SK-N-SH (cell line): Measurements from ENCODE around the gene KCND3. TPM values are rescaled to one million over a fixed set of nuclear protein-coding genes. Genes with fewer than 3 reads are reported as not detected.

Experiments used
- CTCF ChIA-PET: fragments of 300-600, 350-600 bp; formaldehyde crosslinking; extraction: SDS; loops from one replicate; lab custom pipeline; 2021; lab: Yijun Ruan, JAX
- POLR2A ChIA-PET: fragments of 350-600 bp; sonication (Branson Sonifier 250); formaldehyde crosslinking; extraction: SDS; loops from one replicate; lab custom pipeline; 2020; ENCODE audit warnings: antibody characterized with exemption, inconsistent platforms; lab: Yijun Ruan, JAX
- DNase-seq: peaks from one replicate; pipeline ENCODE4 v3.0.0; 2012
- H2AFZ ChIP-seq: fragments of 200-600 bp; sonication (generic); 2 replicates; pipeline ENCODE4 v1.8.1; 2016; ENCODE audit warnings: antibody characterized with exemption, mild to moderate bottlenecking, low read depth
- H3F3A ChIP-seq: fragments of 200-600 bp; sonication (generic); replicated peaks from 2 replicates; pipeline ENCODE3; 2016; ENCODE audit warnings: antibody characterized with exemption, mild to moderate bottlenecking; ENCODE audit not compliant: insufficient read depth
- H3K27ac ChIP-seq, 2 experiments: fragments of 200-500 bp in 1 of 2; fragments of 200-600 bp in 1 of 2; sonication (Bioruptor generic) in 1 of 2; sonication (generic), shearing (Covaris generic) in 1 of 2; 2 replicates each; pipeline versions ENCODE4 v1.5.1 to v1.6.1; 2014 to 2016; ENCODE audit warnings: low read depth in 2 of 2, inconsistent platforms in 1 of 2, low read length in 1 of 2, mild to moderate bottlenecking in 1 of 2, mixed read lengths in 1 of 2
- H3K27me3 ChIP-seq: fragments of 200-600 bp; sonication (generic), shearing (Covaris generic); 2 replicates; pipeline ENCODE4 v1.6.1; 2016; ENCODE audit warnings: mixed run types; ENCODE audit not compliant: insufficient read depth
- H3K36me3 ChIP-seq, 2 experiments: fragments of 200-500 bp in 1 of 2; fragments of 200-600 bp in 1 of 2; sonication (Bioruptor generic) in 1 of 2; sonication (generic) in 1 of 2; replicated peaks in 1 of 2; 2 replicates each; pipeline versions ENCODE3 to v1.5.1; 2014 to 2016; ENCODE audit warnings: low read length in 1 of 2, mild to moderate bottlenecking in 1 of 2; ENCODE audit not compliant: insufficient read depth in 2 of 2, control insufficient read depth in 1 of 2
- H3K4me1 ChIP-seq, 2 experiments: fragments of 200-500 bp in 1 of 2; fragments of 200-600 bp in 1 of 2; sonication (Bioruptor generic) in 1 of 2; sonication (generic), shearing (Covaris generic) in 1 of 2; 2 replicates each; pipeline versions ENCODE4 v1.5.1 to v1.6.1; 2014 to 2016; ENCODE audit warnings: low read depth in 1 of 2, low read length in 1 of 2, mixed run types in 1 of 2; ENCODE audit not compliant: insufficient read depth in 2 of 2, control insufficient read depth in 1 of 2
- H3K4me2 ChIP-seq: fragments of 200-600 bp; sonication (generic), shearing (Covaris generic); 2 replicates; pipeline ENCODE4 v1.6.1; 2017; ENCODE audit warnings: mixed run types
- H3K4me3 ChIP-seq, 2 experiments: fragments of 200-500 bp in 1 of 2; fragments of 200-600 bp in 1 of 2; sonication (Bioruptor generic) in 1 of 2; sonication (generic), shearing (Covaris generic) in 1 of 2; 2 replicates each; pipeline versions ENCODE4 v1.5.1 to v1.8.1; 2014 to 2016; ENCODE audit warnings: low read depth in 2 of 2, inconsistent platforms in 1 of 2, low read length in 1 of 2, mild to moderate bottlenecking in 1 of 2, mixed read lengths in 1 of 2, moderate library complexity in 1 of 2
- H3K79me2 ChIP-seq: fragments of 200-600 bp; sonication (generic); 2 replicates; pipeline ENCODE4 v1.8.1; 2017; ENCODE audit warnings: mild to moderate bottlenecking; ENCODE audit not compliant: insufficient read depth
- H3K9ac ChIP-seq: fragments of 200-600 bp; sonication (generic); 2 replicates; pipeline ENCODE4 v1.6.1; 2017; ENCODE audit warnings: mixed run types
- H3K9me2 ChIP-seq: fragments of 200-600 bp; sonication (generic); 2 replicates; pipeline ENCODE4 v1.6.1; 2017; ENCODE audit warnings: mixed run types
- H3K9me3 ChIP-seq: fragments of 200-600 bp; sonication (generic); 2 replicates; pipeline ENCODE4 v1.6.1; 2017; ENCODE audit warnings: mixed run types, mild to moderate bottlenecking, moderate library complexity
- H4K20me1 ChIP-seq: fragments of 200-600 bp; sonication (generic); 2 replicates; pipeline ENCODE4 v1.6.1; 2017; ENCODE audit warnings: mild to moderate bottlenecking, mixed run types; ENCODE audit not compliant: insufficient read depth
- CHD2 ChIP-seq: fragments of 150-350 bp; IDR thresholded peaks from 2 replicates; pipeline ENCODE4 v1.6.1; 2018; ENCODE audit warnings: low read length; ENCODE audit not compliant: partially characterized antibody
- EP300 ChIP-seq, 2 experiments: IDR thresholded peaks; 2 replicates each; pipeline versions ENCODE4 v1.4.0 to v1.6.1; 2012; ENCODE audit warnings: borderline replicate concordance in 1 of 2, low read depth in 1 of 2, low read length in 1 of 2
- FOSL2 ChIP-seq: IDR thresholded peaks from 2 replicates; pipeline ENCODE4 v1.4.0; 2012; ENCODE audit warnings: low read depth, mild to moderate bottlenecking, moderate library complexity, borderline replicate concordance
- GATA2 ChIP-seq: sonication (generic); formaldehyde crosslinking; IDR thresholded peaks from 2 replicates; pipeline ENCODE4 v1.5.0; 2020; ENCODE audit warnings: mild to moderate bottlenecking, missing genetic modification reagents
- JUND ChIP-seq: IDR thresholded peaks from 2 replicates; pipeline ENCODE4 v1.4.0; 2012
- NFIC ChIP-seq: IDR thresholded peaks from 2 replicates; pipeline ENCODE4 v1.4.0; 2012; ENCODE audit warnings: borderline replicate concordance
- NRF1 ChIP-seq: IDR thresholded peaks from 2 replicates; pipeline ENCODE4 v1.6.1; 2012; ENCODE audit warnings: low read depth, mild to moderate bottlenecking, low read length
- RFX5 ChIP-seq: IDR thresholded peaks from 2 replicates; pipeline ENCODE4 v1.6.1; 2012; ENCODE audit warnings: mild to moderate bottlenecking, improper control_type of control experiment, low read length
- RXRA ChIP-seq: IDR thresholded peaks from 2 replicates; pipeline ENCODE4 v1.4.0; 2012; ENCODE audit warnings: low read depth, mild to moderate bottlenecking, borderline replicate concordance
- TAF1 ChIP-seq: IDR thresholded peaks from 2 replicates; pipeline ENCODE4 v1.6.1; 2012; ENCODE audit warnings: low read depth, mild to moderate bottlenecking, low read length, moderate library complexity, borderline replicate concordance
- TEAD4 ChIP-seq: IDR thresholded peaks from 2 replicates; pipeline ENCODE4 v1.4.0; 2012; ENCODE audit warnings: mild to moderate bottlenecking, borderline replicate concordance; ENCODE audit not compliant: insufficient read depth
- YY1 ChIP-seq: IDR thresholded peaks from 2 replicates; pipeline ENCODE4 v1.4.0; 2012; ENCODE audit warnings: low read depth, mild to moderate bottlenecking
- WGBS: methylation state at CpG from one replicate; pipeline ENCODE4 v1.1.6; 2017; ENCODE audit warnings: low lambda C conversion rate; 5-methylcytosine and 5-hydroxymethylcytosine counted together
- polyA plus RNA-seq, 3 experiments: library from polyadenylated mRNA; depleted of rRNA; stranded (reverse); fragments of >200 nt; gene quantifications; 2 replicates each; pipeline ENCODE4 v1.2.3, GENCODE V29; 2012
- TF ChIP-seq, protein P1 (sequence below): fragments of 200-600 bp; sonication (generic); IDR thresholded peaks from 2 replicates; pipeline ENCODE4 v1.6.1; 2017; ENCODE audit warnings: antibody characterized with exemption, mild to moderate bottlenecking, moderate library complexity
- TF ChIP-seq, protein P2 (sequence below): IDR thresholded peaks from 2 replicates; pipeline ENCODE4 v1.4.0; 2012; ENCODE audit warnings: low read depth, borderline replicate concordance
- TF ChIP-seq, protein P3 (sequence below): fragments of 150-350 bp; IDR thresholded peaks from 2 replicates; pipeline ENCODE4 v1.6.1; 2017; ENCODE audit warnings: antibody characterized with exemption, low read length, low read depth, borderline replicate concordance
- TF ChIP-seq, protein P4 (sequence below): IDR thresholded peaks from 2 replicates; pipeline ENCODE4 v1.6.1; 2012; ENCODE audit warnings: mild to moderate bottlenecking, low read depth, low read length, moderate library complexity

KCND3 gene
- polyA plus RNA-seq, 1 of the 3 experiments (the other 2 are of a cell fraction), result not detected

DNA sequence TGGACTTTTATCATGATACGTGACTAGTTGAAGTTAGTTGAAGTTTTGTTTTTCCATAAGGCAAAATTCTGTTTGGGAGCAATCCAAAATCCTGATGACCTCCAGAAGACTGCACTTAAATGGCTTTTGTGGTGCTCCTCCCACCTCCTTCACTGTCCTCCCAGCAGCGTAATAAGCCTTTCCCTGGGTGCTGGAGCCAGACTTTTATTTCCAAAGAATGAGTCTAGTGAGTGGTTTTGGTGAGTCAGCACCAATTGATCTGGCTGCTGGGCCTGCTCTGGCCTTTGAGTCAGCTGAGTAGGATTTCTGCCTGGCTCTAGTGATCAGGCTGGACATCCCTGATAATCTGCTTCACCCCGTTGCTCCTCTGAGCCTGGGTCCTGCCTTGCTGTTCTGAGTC is 21.7 kb upstream of the KCND3 start:
- no peak overlapping the region for H2AFZ ChIP-seq
- H3K9ac ChIP-seq, result no peak overlapping the region
- H3F3A ChIP-seq, result no peaks in the 10 kb centered on the region
- no peak overlapping the region for H3K4me2 ChIP-seq
- H3K36me3 ChIP-seq, result no peaks in the 10 kb centered on the region
- CTCF ChIA-PET, result no interaction called here
- no peaks in the 10 kb centered on the region for H3K9me3 ChIP-seq
- H3K27ac ChIP-seq, result no peak overlapping the region
- H3K4me3 ChIP-seq, result no peak overlapping the region
- 23% methylated on average over 3 of the region's 3 CpGs for WGBS
- no peaks in the 10 kb centered on the region for H3K27me3 ChIP-seq
- no peaks in the 10 kb centered on the region for H3K4me1 ChIP-seq
- H3K9me2 ChIP-seq, result no peaks in the 10 kb centered on the region
- H4K20me1 ChIP-seq, result no peaks in the 10 kb centered on the region
- H3K79me2 ChIP-seq, result no peaks in the 10 kb centered on the region
- no peak for TF ChIP-seq YY1
- TF ChIP-seq, protein P1, sequence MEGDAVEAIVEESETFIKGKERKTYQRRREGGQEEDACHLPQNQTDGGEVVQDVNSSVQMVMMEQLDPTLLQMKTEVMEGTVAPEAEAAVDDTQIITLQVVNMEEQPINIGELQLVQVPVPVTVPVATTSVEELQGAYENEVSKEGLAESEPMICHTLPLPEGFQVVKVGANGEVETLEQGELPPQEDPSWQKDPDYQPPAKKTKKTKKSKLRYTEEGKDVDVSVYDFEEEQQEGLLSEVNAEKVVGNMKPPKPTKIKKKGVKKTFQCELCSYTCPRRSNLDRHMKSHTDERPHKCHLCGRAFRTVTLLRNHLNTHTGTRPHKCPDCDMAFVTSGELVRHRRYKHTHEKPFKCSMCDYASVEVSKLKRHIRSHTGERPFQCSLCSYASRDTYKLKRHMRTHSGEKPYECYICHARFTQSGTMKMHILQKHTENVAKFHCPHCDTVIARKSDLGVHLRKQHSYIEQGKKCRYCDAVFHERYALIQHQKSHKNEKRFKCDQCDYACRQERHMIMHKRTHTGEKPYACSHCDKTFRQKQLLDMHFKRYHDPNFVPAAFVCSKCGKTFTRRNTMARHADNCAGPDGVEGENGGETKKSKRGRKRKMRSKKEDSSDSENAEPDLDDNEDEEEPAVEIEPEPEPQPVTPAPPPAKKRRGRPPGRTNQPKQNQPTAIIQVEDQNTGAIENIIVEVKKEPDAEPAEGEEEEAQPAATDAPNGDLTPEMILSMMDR, result no peak
- no peak for TF ChIP-seq EP300 (IDR thresholded peaks at IDR 0.05; ENCODE audit: borderline replicate concordance in 1 of 2, low read depth in 1 of 2, low read length in 1 of 2)
- TF ChIP-seq TEAD4, result no peak
- no peak for TF ChIP-seq RXRA
- TF ChIP-seq JUND, result no peak
- TF ChIP-seq, protein P2, sequence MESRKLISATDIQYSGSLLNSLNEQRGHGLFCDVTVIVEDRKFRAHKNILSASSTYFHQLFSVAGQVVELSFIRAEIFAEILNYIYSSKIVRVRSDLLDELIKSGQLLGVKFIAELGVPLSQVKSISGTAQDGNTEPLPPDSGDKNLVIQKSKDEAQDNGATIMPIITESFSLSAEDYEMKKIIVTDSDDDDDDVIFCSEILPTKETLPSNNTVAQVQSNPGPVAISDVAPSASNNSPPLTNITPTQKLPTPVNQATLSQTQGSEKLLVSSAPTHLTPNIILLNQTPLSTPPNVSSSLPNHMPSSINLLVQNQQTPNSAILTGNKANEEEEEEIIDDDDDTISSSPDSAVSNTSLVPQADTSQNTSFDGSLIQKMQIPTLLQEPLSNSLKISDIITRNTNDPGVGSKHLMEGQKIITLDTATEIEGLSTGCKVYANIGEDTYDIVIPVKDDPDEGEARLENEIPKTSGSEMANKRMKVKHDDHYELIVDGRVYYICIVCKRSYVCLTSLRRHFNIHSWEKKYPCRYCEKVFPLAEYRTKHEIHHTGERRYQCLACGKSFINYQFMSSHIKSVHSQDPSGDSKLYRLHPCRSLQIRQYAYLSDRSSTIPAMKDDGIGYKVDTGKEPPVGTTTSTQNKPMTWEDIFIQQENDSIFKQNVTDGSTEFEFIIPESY, result no peak
- no peak for TF ChIP-seq FOSL2
- TF ChIP-seq NRF1, result no peak
- no peak for TF ChIP-seq NFIC
- TF ChIP-seq, protein P3, sequence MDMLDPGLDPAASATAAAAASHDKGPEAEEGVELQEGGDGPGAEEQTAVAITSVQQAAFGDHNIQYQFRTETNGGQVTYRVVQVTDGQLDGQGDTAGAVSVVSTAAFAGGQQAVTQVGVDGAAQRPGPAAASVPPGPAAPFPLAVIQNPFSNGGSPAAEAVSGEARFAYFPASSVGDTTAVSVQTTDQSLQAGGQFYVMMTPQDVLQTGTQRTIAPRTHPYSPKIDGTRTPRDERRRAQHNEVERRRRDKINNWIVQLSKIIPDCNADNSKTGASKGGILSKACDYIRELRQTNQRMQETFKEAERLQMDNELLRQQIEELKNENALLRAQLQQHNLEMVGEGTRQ, result no peak
- TF ChIP-seq GATA2 (CRISPR knock-in tag), result no peak
- TF ChIP-seq, protein P4, sequence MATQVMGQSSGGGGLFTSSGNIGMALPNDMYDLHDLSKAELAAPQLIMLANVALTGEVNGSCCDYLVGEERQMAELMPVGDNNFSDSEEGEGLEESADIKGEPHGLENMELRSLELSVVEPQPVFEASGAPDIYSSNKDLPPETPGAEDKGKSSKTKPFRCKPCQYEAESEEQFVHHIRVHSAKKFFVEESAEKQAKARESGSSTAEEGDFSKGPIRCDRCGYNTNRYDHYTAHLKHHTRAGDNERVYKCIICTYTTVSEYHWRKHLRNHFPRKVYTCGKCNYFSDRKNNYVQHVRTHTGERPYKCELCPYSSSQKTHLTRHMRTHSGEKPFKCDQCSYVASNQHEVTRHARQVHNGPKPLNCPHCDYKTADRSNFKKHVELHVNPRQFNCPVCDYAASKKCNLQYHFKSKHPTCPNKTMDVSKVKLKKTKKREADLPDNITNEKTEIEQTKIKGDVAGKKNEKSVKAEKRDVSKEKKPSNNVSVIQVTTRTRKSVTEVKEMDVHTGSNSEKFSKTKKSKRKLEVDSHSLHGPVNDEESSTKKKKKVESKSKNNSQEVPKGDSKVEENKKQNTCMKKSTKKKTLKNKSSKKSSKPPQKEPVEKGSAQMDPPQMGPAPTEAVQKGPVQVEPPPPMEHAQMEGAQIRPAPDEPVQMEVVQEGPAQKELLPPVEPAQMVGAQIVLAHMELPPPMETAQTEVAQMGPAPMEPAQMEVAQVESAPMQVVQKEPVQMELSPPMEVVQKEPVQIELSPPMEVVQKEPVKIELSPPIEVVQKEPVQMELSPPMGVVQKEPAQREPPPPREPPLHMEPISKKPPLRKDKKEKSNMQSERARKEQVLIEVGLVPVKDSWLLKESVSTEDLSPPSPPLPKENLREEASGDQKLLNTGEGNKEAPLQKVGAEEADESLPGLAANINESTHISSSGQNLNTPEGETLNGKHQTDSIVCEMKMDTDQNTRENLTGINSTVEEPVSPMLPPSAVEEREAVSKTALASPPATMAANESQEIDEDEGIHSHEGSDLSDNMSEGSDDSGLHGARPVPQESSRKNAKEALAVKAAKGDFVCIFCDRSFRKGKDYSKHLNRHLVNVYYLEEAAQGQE, result no peak
- no peak for TF ChIP-seq CHD2
- no peak for TF ChIP-seq TAF1
- TF ChIP-seq RFX5, result no peak
- TF ChIP-seq, all 33 proteins: peak for 0
- POLR2A ChIA-PET, result no interaction called here
- no peak for DNase-seq
